ENCODE data around the gene MMP14.
"Not testable (repeated sequence)": the region's sequence is repeated elsewhere in the genome, so short reads cannot be mapped to it uniquely, and the experiment has no call there.

MMP14 gene

GRCh38 chr14:22802860-22803686 lies 33.3 kb upstream of the MMP14 start:
- Histone ChIP-seq H3K27ac (ENCODE audit: low read length, poor library complexity, severe bottlenecking) (no peak overlapping the region), H2BK12ac (ENCODE audit: low read length in 2 of 2) (no peak overlapping the region), H2AFZ (ENCODE audit: low read depth, low read length) (no peak overlapping the region), H3K4ac (ENCODE audit: low read depth in 1 of 2, low read length in 2 of 2) (no peak overlapping the region), H2BK15ac (ENCODE audit: low read depth, poor library complexity, severe bottlenecking) (no peak overlapping the region), H4K91ac (ENCODE audit: low read length) (no peak overlapping the region), H2AK5ac (ENCODE audit: low read length, severe bottlenecking) (no peak overlapping the region), H3K9ac (ENCODE audit: low read length) (no peak overlapping the region), H3K4me2 (ENCODE audit: low read length, poor library complexity, severe bottlenecking) (no peak overlapping the region), H3K4me1 (ENCODE audit: control insufficient read depth, insufficient read depth, low read depth, low read length) (no peaks in the 10 kb centered on the region), H3K18ac (ENCODE audit: low read depth in 1 of 2, low read length in 2 of 2) (no peak overlapping the region), H2BK120ac (ENCODE audit: low read depth, low read length) (peak overlapping the region; percentile 61), H3K14ac (ENCODE audit: low read length in 2 of 2) (peak overlapping the region in 1 of 2 experiments; percentile 57), H3K79me1 (replicated peaks; ENCODE audit: low read length, poor library complexity, severe bottlenecking) (no peaks in the 10 kb centered on the region), H2BK5ac (ENCODE audit: low read depth, low read length, poor library complexity, severe bottlenecking) (no peak overlapping the region), H3K4me3 (ENCODE audit: insufficient read depth in 1 of 2, low read depth in 1 of 2, low read length in 2 of 2) (no peak overlapping the region), H3K36me3 (ENCODE audit: control insufficient read depth in 1 of 2, insufficient read depth in 2 of 2, low read depth in 1 of 2, low read length in 2 of 2) (no peaks in the 10 kb centered on the region), H3K23ac (ENCODE audit: low read length in 2 of 2) (no peak overlapping the region), H3K9me3 (ENCODE audit: control insufficient read depth, low read length) (no peaks in the 10 kb centered on the region), H4K8ac (ENCODE audit: low read length) (no peak overlapping the region), H3K27me3 (ENCODE audit: control insufficient read depth in 1 of 2, insufficient read depth in 1 of 2, low read length in 2 of 2) (peaks cover 5 to 13% of the 10 kb centered on the region in 2 experiments)
- no peak for DNase-seq
- whole genome bisulfite sequencing = 87% methylated on average over 11 of the region's 12 CpGs

DNA sequence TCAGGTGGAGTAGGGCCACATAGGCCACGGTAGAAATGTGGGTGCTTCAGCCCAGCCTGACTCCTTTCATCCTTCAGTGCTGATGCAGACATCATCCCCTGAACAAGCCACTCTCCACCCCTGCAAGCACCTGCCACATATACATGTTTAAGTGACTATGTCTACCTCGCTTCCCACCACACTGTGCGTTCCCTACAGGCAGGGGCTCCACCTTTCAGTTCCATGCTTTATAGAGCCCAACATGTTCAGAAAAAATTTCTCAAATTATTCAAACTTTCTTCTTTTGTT lies 32.8 kb upstream of the MMP14 start:
- Histone ChIP-seq H3K4me1 (ENCODE audit: control insufficient read depth, insufficient read depth, low read depth, low read length) (no peaks in the 10 kb centered on the region), H3K4me2 (ENCODE audit: low read length, poor library complexity, severe bottlenecking) (no peak overlapping the region), H3K27ac (ENCODE audit: low read length, poor library complexity, severe bottlenecking) (no peak overlapping the region), H2BK5ac (ENCODE audit: low read depth, low read length, poor library complexity, severe bottlenecking) (no peak overlapping the region), H3K9ac (ENCODE audit: low read length) (no peak overlapping the region), H3K9me3 (ENCODE audit: control insufficient read depth, low read length) (no peaks in the 10 kb centered on the region), H3K18ac (ENCODE audit: low read depth in 1 of 2, low read length in 2 of 2) (no peak overlapping the region), H2BK120ac (ENCODE audit: low read depth, low read length) (no peak overlapping the region), H3K79me1 (replicated peaks; ENCODE audit: low read length, poor library complexity, severe bottlenecking) (no peaks in the 10 kb centered on the region), H3K4ac (ENCODE audit: low read depth in 1 of 2, low read length in 2 of 2) (no peak overlapping the region), H4K8ac (ENCODE audit: low read length) (no peak overlapping the region), H3K14ac (ENCODE audit: low read length in 2 of 2) (peak overlapping the region in 1 of 2 experiments; percentile 57), H2AK5ac (ENCODE audit: low read length, severe bottlenecking) (no peak overlapping the region), H3K4me3 (ENCODE audit: insufficient read depth in 1 of 2, low read depth in 1 of 2, low read length in 2 of 2) (no peak overlapping the region), H2BK12ac (ENCODE audit: low read length in 2 of 2) (no peak overlapping the region), H4K91ac (ENCODE audit: low read length) (no peak overlapping the region), H2AFZ (ENCODE audit: low read depth, low read length) (no peak overlapping the region), H3K36me3 (ENCODE audit: control insufficient read depth in 1 of 2, insufficient read depth in 2 of 2, low read depth in 1 of 2, low read length in 2 of 2) (no peaks in the 10 kb centered on the region), H3K23ac (ENCODE audit: low read length in 2 of 2) (no peak overlapping the region), H2BK15ac (ENCODE audit: low read depth, poor library complexity, severe bottlenecking) (no peak overlapping the region), H3K27me3 (ENCODE audit: control insufficient read depth in 1 of 2, insufficient read depth in 1 of 2, low read length in 2 of 2) (peaks cover 5 to 10% of the 10 kb centered on the region in 2 experiments)
- 95% methylated on average over 3 of the region's 3 CpGs for WGBS
- no peak for DNase-seq

- H3K23ac ChIP-seq (ENCODE audit: low read length in 2 of 2); H3K27me3 ChIP-seq (ENCODE audit: control insufficient read depth in 1 of 2, insufficient read depth in 1 of 2, low read length in 2 of 2); H2BK15ac ChIP-seq (ENCODE audit: low read depth, poor library complexity, severe bottlenecking); H3K27ac ChIP-seq (ENCODE audit: low read length, poor library complexity, severe bottlenecking); H3K4me3 ChIP-seq (ENCODE audit: insufficient read depth in 1 of 2, low read depth in 1 of 2, low read length in 2 of 2); H4K8ac ChIP-seq (ENCODE audit: low read length); H3K4ac ChIP-seq (ENCODE audit: low read depth in 1 of 2, low read length in 2 of 2); H3K14ac ChIP-seq (ENCODE audit: low read length in 2 of 2); H3K4me1 ChIP-seq (ENCODE audit: control insufficient read depth, insufficient read depth, low read depth, low read length); H3K36me3 ChIP-seq (ENCODE audit: control insufficient read depth in 1 of 2, insufficient read depth in 2 of 2, low read depth in 1 of 2, low read length in 2 of 2); H3K4me2 ChIP-seq (ENCODE audit: low read length, poor library complexity, severe bottlenecking); H3K79me1 ChIP-seq (replicated peaks; ENCODE audit: low read length, poor library complexity, severe bottlenecking); H2AK5ac ChIP-seq (ENCODE audit: low read length, severe bottlenecking); H2AFZ ChIP-seq (ENCODE audit: low read depth, low read length); DNase-seq; H3K18ac ChIP-seq (ENCODE audit: low read depth in 1 of 2, low read length in 2 of 2); H3K9ac ChIP-seq (ENCODE audit: low read length); H2BK120ac ChIP-seq (ENCODE audit: low read depth, low read length); H2BK5ac ChIP-seq (ENCODE audit: low read depth, low read length, poor library complexity, severe bottlenecking); H3K9me3 ChIP-seq (ENCODE audit: control insufficient read depth, low read length); H2BK12ac ChIP-seq (ENCODE audit: low read length in 2 of 2); H4K91ac ChIP-seq (ENCODE audit: low read length): not testable (repeated sequence)
- WGBS = 82% methylated on average over 4 of the region's 4 CpGs
Measured at GRCh38 chr14:22805235-22805634, 31.1 kb upstream of the MMP14 start.

GRCh38 chr14:22807432-22808087 lies 28.8 kb upstream of the MMP14 start:
- no peaks in the 10 kb centered on the region for H3K36me3 ChIP-seq (ENCODE audit: control insufficient read depth in 1 of 2, insufficient read depth in 2 of 2, low read depth in 1 of 2, low read length in 2 of 2)
- H4K8ac ChIP-seq (ENCODE audit: low read length) = no peak overlapping the region
- no peak overlapping the region for H4K91ac ChIP-seq (ENCODE audit: low read length)
- no peak overlapping the region for H3K4me2 ChIP-seq (ENCODE audit: low read length, poor library complexity, severe bottlenecking)
- H2BK15ac ChIP-seq (ENCODE audit: low read depth, poor library complexity, severe bottlenecking) = no peak overlapping the region
- H2AFZ ChIP-seq (ENCODE audit: low read depth, low read length) = no peak overlapping the region
- no peaks in the 10 kb centered on the region for H3K4me1 ChIP-seq (ENCODE audit: control insufficient read depth, insufficient read depth, low read depth, low read length)
- H3K9me3 ChIP-seq (ENCODE audit: control insufficient read depth, low read length) = no peaks in the 10 kb centered on the region
- H3K4me3 ChIP-seq (ENCODE audit: insufficient read depth in 1 of 2, low read depth in 1 of 2, low read length in 2 of 2) = no peak overlapping the region
- WGBS = 83% methylated on average over 13 of the region's 13 CpGs
- H3K27ac ChIP-seq (ENCODE audit: low read length, poor library complexity, severe bottlenecking) = no peak overlapping the region
- H2BK120ac ChIP-seq (ENCODE audit: low read depth, low read length) = no peak overlapping the region
- no peaks in the 10 kb centered on the region for H3K79me1 ChIP-seq (replicated peaks; ENCODE audit: low read length, poor library complexity, severe bottlenecking)
- H3K9ac ChIP-seq (ENCODE audit: low read length) = no peak overlapping the region
- H3K27me3 ChIP-seq (ENCODE audit: control insufficient read depth in 1 of 2, insufficient read depth in 1 of 2, low read length in 2 of 2) = peaks cover 0 to 5% of the 10 kb centered on the region in 2 experiments
- no peak overlapping the region for H2BK5ac ChIP-seq (ENCODE audit: low read depth, low read length, poor library complexity, severe bottlenecking)
- H2BK12ac ChIP-seq (ENCODE audit: low read length in 2 of 2) = no peak overlapping the region
- no peak overlapping the region for H3K23ac ChIP-seq (ENCODE audit: low read length in 2 of 2)
- DNase-seq = no peak
- H3K4ac ChIP-seq (ENCODE audit: low read depth in 1 of 2, low read length in 2 of 2) = no peak overlapping the region
- H2AK5ac ChIP-seq (ENCODE audit: low read length, severe bottlenecking) = no peak overlapping the region
- no peak overlapping the region for H3K14ac ChIP-seq (ENCODE audit: low read length in 2 of 2)
- H3K18ac ChIP-seq (ENCODE audit: low read depth in 1 of 2, low read length in 2 of 2) = no peak overlapping the region
